ENCODE data around the gene GRAP2.
"Not testable (repeated sequence)": the region's sequence is repeated elsewhere in the genome, so short reads cannot be mapped to it uniquely, and the experiment has no call there.

The GRAP2 gene

DNA sequence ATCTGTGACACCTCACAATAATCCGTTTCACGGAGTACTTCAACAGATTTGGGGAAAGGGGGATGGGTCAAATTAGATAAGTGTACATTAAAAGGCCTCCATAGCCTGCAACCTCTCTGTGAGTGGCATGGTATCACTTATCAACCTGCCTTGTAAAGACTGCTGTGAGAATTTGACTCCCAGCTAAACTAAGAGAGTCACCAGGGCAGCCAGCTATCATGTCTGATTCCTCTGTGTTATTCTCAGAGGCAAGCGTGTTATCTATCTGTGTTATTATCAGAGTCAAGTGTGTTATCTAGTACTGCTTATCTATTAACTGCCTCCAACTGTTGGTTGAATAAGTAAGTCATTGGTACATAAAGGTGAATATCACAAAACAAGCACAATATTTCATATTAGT, 89.8 kb downstream of the GRAP2 start:
- Histone ChIP-seq H3K27me3 (ENCODE audit: insufficient read depth, poor library complexity, severe bottlenecking) (peaks cover 26% of the 10 kb centered on the region), H3K4me3 (replicated peaks; ENCODE audit: insufficient read depth, low read length) (no peak overlapping the region), H3K27ac (replicated peaks) (no peak overlapping the region)
- TF ChIP-seq, protein P1, sequence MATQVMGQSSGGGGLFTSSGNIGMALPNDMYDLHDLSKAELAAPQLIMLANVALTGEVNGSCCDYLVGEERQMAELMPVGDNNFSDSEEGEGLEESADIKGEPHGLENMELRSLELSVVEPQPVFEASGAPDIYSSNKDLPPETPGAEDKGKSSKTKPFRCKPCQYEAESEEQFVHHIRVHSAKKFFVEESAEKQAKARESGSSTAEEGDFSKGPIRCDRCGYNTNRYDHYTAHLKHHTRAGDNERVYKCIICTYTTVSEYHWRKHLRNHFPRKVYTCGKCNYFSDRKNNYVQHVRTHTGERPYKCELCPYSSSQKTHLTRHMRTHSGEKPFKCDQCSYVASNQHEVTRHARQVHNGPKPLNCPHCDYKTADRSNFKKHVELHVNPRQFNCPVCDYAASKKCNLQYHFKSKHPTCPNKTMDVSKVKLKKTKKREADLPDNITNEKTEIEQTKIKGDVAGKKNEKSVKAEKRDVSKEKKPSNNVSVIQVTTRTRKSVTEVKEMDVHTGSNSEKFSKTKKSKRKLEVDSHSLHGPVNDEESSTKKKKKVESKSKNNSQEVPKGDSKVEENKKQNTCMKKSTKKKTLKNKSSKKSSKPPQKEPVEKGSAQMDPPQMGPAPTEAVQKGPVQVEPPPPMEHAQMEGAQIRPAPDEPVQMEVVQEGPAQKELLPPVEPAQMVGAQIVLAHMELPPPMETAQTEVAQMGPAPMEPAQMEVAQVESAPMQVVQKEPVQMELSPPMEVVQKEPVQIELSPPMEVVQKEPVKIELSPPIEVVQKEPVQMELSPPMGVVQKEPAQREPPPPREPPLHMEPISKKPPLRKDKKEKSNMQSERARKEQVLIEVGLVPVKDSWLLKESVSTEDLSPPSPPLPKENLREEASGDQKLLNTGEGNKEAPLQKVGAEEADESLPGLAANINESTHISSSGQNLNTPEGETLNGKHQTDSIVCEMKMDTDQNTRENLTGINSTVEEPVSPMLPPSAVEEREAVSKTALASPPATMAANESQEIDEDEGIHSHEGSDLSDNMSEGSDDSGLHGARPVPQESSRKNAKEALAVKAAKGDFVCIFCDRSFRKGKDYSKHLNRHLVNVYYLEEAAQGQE (IDR thresholded peaks at IDR 0.05; ENCODE audit: insufficient replicate concordance, low read depth): no peak
- TF ChIP-seq POLR2AphosphoS5 (IDR thresholded peaks at IDR 0.05; ENCODE audit: low read depth) (no peak), SPI1 (IDR thresholded peaks at IDR 0.05; ENCODE audit: borderline replicate concordance, low read depth) (no peak)
- DNase-seq (ENCODE audit: low read depth in 1 of 2, low spot score in 1 of 2): no peak

DNA sequence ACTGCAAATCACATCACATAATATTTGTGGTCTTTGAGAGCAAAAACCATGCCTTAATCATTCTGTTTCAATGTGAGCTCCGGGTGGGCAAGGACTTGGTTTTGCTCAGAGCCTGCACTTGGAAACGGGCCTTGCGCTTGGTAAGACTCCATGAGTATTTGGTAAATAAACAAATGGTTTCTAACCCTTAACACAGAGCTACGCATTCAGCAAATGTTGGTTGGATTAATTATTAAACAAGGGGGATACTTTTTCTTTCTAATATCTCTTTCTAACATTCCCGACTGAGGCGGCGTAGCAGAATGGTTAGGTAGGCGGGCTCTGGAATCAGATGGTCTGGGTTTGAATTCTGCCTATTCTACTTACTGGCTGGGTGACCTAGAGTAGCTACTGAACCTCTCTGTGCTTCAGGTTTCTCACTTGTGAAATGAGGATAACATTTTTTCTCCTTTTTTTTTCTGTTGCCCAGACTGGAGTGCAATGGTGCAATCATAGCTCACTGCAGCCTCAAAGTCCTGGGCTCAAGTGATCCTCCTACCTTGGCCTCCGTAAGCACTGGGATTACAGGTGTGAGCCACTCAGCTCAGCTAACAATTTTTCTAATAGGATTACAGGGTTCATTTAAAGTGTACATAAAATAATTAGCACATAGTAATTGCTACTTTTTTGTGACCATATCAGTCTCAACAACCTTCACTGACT, 90.4 kb downstream of the GRAP2 start:
- no peak for DNase-seq (ENCODE audit: low read depth in 1 of 2, low spot score in 1 of 2)
- no peak overlapping the region for H3K27ac ChIP-seq (replicated peaks)
- H3K27me3 ChIP-seq (ENCODE audit: insufficient read depth, poor library complexity, severe bottlenecking): peaks cover 22% of the 10 kb centered on the region
- TF ChIP-seq GABPA (IDR thresholded peaks at IDR 0.05; ENCODE audit: low read depth): no peak
- TF ChIP-seq SPI1 (IDR thresholded peaks at IDR 0.05; ENCODE audit: borderline replicate concordance, low read depth): no peak
- no peak for TF ChIP-seq POLR2AphosphoS5 (IDR thresholded peaks at IDR 0.05; ENCODE audit: low read depth)
- TF ChIP-seq, protein P1 (IDR thresholded peaks at IDR 0.05; ENCODE audit: insufficient replicate concordance, low read depth): no peak
- TF ChIP-seq, protein P2, sequence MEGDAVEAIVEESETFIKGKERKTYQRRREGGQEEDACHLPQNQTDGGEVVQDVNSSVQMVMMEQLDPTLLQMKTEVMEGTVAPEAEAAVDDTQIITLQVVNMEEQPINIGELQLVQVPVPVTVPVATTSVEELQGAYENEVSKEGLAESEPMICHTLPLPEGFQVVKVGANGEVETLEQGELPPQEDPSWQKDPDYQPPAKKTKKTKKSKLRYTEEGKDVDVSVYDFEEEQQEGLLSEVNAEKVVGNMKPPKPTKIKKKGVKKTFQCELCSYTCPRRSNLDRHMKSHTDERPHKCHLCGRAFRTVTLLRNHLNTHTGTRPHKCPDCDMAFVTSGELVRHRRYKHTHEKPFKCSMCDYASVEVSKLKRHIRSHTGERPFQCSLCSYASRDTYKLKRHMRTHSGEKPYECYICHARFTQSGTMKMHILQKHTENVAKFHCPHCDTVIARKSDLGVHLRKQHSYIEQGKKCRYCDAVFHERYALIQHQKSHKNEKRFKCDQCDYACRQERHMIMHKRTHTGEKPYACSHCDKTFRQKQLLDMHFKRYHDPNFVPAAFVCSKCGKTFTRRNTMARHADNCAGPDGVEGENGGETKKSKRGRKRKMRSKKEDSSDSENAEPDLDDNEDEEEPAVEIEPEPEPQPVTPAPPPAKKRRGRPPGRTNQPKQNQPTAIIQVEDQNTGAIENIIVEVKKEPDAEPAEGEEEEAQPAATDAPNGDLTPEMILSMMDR (IDR thresholded peaks at IDR 0.05; ENCODE audit: insufficient read depth, low read length): no peak
- no peak overlapping the region for H3K4me3 ChIP-seq (replicated peaks; ENCODE audit: insufficient read depth, low read length)

DNA sequence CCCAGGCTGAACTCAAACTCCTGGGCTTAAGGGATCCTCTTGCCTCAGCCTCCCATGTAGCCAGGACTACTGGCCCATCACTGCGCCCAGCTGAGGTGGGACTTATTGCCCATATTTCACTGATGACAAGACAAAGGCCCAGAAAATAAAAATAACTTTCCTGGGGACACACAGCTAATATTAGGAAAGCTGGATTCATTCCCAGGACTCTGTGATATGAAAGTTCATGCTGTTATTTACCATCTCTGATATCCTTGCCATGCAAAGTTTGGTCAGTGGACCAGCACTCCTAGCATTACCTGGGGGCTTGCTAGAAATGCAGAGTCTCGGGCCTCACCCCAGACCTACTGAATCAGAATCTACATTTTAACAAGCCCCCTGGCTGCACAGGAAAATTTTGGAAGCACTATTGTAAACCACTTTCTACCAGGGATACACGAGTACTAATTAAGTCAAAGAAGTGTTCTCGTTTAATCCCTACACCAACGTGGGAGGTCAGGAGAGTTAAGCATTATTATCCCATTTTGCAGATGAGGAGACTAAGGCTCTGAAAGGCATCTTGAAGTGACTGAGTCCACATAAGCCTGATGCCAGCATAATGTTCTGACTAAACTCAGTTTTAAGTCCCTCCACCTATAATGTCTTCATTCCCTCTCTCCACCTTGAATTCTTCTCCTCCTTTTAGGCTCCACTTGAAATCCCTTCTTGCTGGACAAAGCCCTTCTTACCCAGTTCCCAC, 91.4 kb downstream of the GRAP2 start:
- TF ChIP-seq, protein P2 (IDR thresholded peaks at IDR 0.05; ENCODE audit: insufficient read depth, low read length): no peak
- TF ChIP-seq GABPA (IDR thresholded peaks at IDR 0.05; ENCODE audit: low read depth) (no peak), POLR2AphosphoS5 (IDR thresholded peaks at IDR 0.05; ENCODE audit: low read depth) (no peak), SPI1 (IDR thresholded peaks at IDR 0.05; ENCODE audit: borderline replicate concordance, low read depth) (no peak)
- TF ChIP-seq, protein P1 (IDR thresholded peaks at IDR 0.05; ENCODE audit: insufficient replicate concordance, low read depth): no peak
- Histone ChIP-seq H3K27me3 (ENCODE audit: insufficient read depth, poor library complexity, severe bottlenecking) (peaks cover 24% of the 10 kb centered on the region), H3K27ac (replicated peaks) (no peak overlapping the region), H3K4me3 (replicated peaks; ENCODE audit: insufficient read depth, low read length) (no peak overlapping the region)
- DNase-seq (ENCODE audit: low read depth in 1 of 2, low spot score in 1 of 2): no peak

DNA sequence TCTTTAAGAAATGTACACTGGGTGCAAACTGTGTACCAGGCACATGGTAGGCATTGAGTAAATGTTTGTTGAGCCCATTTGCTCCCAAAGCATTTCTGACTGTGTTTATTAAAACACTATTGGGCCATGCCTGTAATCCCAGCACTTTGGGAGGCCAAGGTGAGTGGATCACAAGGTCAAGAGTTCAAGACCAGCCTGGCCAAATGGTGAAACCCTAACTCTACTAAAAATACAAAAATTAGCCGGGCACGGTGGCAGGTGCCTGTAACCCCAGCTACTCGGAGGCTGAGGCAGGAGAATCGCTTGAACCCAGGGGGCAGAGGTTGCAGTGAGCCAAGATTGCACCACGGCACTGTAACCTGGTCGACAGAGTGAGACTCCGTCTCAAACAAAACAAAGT, 92.0 kb downstream of the GRAP2 start:
- not testable (repeated sequence) for H3K27ac ChIP-seq (replicated peaks); DNase-seq (ENCODE audit: low read depth in 1 of 2, low spot score in 1 of 2); H3K4me3 ChIP-seq (replicated peaks; ENCODE audit: insufficient read depth, low read length)
- H3K27me3 ChIP-seq (ENCODE audit: insufficient read depth, poor library complexity, severe bottlenecking): peaks cover 24% of the 10 kb centered on the region
